Vagina (tissue), 2 donors: Measurements from ENCODE around the gene CTNNA3.

Experiments
- CTCF ChIP-seq, 3 experiments: fragments of 450-650 bp in 2 of 3; fragments of 200-600 bp in 1 of 3; sonication (generic) in 1 of 3; IDR thresholded peaks; one replicate each; pipeline ENCODE4 v1.5.1; 2017 to 2019; ENCODE audit warnings: antibody characterized with exemption in 3 of 3, mild to moderate bottlenecking in 2 of 3, moderate library complexity in 2 of 3
- POLR2A ChIP-seq, 2 donors: fragments of 450-650 bp; IDR thresholded peaks; one replicate each; pipeline ENCODE4 v1.6.1; 2017; ENCODE audit warnings: antibody characterized with exemption in 2 of 2, mild to moderate bottlenecking in 2 of 2, moderate library complexity in 2 of 2

GRCh38 chr10:66927251-66927935 lies 768.6 kb downstream of the CTNNA3 start:
- no peak for TF ChIP-seq CTCF (IDR thresholded peaks at IDR 0.05)
- no peak for TF ChIP-seq POLR2A (IDR thresholded peaks at IDR 0.05)
